Activated gamma-delta T cell (primary cell): Measurements from ENCODE around the gene INAFM1.

ENCODE experiments used
- DNase-seq: peaks from one replicate; lab custom pipeline; 2025; lab: John Stamatoyannopoulos, UW

INAFM1 gene

DNA sequence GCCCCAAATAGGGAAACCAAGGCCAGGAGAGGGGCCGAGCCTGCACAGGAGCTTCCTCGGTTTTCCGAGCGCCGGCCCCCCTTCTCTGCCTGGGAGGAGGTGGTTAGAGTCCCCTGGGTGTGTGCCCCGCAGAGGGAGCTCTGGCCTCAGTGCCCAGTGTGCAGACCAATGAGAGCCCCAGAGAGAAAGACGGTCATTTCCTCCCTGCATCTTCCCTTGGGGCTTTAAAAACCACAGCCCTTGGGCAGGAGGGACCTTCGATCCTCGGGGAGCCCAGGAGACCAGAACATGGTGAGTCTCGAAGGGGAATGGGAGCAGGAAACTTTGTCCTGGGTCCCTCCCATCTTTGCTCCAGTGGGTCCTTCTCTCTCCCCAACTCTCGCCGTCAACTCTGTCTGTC is 34.9 kb downstream of the INAFM1 start, which contains the start of gene C5AR1:
TSS of gene C5AR1 (plus strand) at position 254 of the 400 bp plus-strand sequence. CDS start at position 289, 35 bp downstream.
- no peak for DNase-seq

- no peak for DNase-seq
Measured at GRCh38 chr19:47310323-47310722, 35.6 kb downstream of the INAFM1 start.

- DNase-seq = no peak
Measured at GRCh38 chr19:47310819-47311218, 36.1 kb downstream of the INAFM1 start.

- DNase-seq = no peak
Measured at GRCh38 chr19:47312366-47313006, 37.8 kb downstream of the INAFM1 start.

DNA sequence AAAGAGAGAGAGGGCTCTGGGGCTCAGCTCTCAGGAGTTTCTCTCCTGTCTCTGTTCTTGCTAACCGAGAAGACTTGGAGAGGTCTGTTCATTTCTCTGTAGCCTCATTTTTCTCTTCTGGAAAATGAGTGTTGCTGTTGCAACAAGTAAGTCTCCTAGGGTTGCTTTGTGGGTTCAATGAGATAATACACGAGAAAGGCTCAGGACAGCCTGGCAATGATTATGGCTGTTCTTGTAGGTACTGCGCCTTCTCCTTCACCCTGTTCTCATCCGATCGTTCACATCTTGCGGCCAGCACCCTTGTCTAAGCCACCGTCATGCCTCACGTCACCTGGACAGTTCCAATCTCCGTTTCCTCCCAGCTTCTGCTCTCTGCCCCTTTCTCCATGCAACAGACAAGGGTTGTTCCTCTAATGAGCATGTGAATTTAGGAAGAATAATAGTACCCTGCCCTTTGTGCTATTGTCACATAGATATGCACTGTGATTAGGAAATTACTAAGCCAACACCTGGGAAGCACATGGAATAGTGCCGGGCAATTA is 39.1 kb downstream of the INAFM1 start:
- DNase-seq = no peak

DNA sequence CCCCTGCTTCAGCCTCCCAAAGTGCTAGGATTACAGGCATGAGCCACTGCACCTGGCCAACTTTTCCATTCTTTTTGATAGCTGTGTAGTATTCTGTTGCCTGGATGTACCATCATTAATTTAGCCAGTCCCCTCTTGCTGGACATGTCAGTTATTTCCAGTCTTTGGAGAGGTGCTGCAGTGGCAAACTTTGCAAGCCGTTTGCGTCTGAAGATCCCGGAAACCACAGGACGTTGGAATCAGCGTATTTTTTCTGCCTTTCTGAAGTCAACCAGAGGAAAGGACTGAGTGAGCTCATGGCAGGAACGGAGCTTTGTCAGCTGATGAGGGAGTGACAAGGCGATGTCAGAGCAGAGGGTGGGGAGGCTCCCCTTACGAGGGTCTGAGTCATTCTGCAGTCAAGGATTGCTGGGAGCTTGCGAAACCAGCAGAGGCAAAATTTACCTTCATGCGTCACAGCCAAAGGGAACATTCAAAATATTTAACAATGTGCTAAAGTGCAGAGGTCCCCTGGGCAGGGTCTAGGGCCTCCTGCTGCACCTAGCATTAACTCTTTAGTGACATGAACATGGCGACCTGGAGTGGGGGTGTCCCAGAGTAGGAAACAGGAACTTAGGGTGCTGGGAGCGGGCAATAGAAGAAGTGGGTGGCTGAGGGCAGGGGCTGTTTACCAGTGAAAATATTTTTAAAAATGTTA is 40.6 kb downstream of the INAFM1 start:
- DNase-seq = no peak

GRCh38 chr19:47316513-47316912 is 41.8 kb downstream of the INAFM1 start:
- no peak for DNase-seq

DNA sequence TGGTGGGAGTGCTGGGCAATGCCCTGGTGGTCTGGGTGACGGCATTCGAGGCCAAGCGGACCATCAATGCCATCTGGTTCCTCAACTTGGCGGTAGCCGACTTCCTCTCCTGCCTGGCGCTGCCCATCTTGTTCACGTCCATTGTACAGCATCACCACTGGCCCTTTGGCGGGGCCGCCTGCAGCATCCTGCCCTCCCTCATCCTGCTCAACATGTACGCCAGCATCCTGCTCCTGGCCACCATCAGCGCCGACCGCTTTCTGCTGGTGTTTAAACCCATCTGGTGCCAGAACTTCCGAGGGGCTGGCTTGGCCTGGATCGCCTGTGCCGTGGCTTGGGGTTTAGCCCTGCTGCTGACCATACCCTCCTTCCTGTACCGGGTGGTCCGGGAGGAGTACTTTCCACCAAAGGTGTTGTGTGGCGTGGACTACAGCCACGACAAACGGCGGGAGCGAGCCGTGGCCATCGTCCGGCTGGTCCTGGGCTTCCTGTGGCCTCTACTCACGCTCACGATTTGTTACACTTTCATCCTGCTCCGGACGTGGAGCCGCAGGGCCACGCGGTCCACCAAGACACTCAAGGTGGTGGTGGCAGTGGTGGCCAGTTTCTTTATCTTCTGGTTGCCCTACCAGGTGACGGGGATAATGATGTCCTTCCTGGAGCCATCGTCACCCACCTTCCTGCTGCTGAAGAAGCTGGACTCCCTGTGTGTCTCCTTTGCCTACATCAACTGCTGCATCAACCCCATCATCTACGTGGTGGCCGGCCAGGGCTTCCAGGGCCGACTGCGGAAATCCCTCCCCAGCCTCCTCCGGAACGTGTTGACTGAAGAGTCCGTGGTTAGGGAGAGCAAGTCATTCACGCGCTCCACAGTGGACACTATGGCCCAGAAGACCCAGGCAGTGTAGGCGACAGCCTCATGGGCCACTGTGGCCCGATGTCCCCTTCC is 45.5 kb downstream of the INAFM1 start:
- no peak for DNase-seq

GRCh38 chr19:47321630-47322029 is 46.9 kb downstream of the INAFM1 start:
- DNase-seq = no peak

DNA sequence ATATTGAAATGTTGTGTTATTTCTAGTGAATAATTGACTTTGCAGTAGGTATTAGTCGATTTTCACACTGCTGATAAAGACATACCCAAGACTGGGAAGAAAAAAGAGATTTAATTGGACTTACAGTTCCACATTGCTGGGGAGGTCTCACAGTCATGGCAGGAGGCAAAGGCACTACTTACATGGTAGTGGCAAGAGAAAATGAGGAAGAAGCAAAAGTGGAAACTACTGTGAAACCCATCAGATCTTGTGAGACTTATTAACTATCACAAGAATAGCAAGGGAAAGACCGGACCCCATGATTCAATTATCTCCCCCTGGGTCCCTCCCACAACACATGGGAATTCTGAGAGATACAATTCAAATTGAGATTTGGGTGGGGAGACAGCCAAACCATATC is 47.4 kb downstream of the INAFM1 start:
- no peak for DNase-seq

DNA sequence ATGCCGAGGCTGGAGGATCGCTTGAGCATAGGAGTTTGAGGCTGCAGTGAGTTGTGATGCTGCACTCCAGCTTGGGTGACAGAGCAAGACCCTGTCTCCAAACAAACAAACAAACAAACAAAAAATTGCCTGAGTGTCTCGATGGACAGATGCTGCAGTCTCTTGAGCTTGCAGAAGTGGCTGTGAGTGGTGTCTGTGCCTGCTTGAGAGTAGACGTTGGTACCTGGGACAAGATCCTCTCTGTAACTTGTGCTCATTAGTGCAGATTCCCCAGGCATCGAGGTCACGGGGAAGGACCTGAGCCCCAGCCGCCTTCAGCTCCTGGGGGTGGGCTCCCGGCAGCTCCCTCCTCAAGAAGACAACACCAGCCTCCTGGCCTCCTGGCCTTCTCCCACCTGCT is 48.7 kb downstream of the INAFM1 start:
- DNase-seq = no peak

DNA sequence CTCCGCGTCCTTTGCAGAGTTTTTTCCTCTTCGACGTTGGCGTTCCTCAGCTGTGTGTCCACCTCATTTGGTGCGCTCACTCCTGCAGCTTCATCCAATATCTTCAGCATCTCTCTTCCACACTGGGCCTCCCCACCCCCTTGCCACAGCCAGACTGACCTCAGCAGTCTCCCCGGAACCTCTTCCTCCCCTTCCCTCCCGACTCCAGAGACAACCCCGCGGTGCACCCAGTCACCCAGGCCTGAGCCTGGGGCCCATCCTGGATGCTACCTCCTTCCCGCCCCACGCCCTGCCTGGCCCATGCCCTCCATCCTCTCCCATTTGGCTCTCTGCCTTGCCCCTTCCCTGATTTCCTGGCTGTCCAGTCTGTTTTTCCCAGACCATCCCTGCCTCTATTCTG is 49.2 kb downstream of the INAFM1 start:
- no peak for DNase-seq

DNA sequence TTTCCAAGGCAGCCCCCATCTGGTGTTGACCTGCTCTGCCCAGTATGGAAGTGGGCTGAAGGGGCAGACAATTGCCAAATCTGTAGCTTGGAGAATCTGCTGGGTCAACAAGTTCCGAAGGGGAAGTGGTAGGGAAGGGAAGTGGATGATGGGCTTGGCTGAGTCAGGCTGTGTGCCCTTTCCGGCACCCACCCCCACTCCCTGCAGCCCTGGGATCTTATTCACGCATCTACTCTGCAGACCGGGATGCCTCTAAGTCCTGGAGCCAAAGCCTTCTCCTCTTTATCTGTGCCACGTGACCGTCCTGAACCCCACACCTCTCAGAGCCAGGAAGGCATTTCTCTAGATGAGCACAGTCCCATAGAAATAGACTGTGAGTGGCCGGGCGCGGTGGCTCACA is 49.8 kb downstream of the INAFM1 start:
- DNase-seq = no peak
